Osteoblast (primary cell): ENCODE results near the gene ZNF513. TPM values are rescaled to one million over a fixed set of nuclear protein-coding genes. Genes with fewer than 3 reads are reported as not detected.

Experiments
- DNase-seq: peaks from one replicate; pipeline ENCODE4 v3.0.0; 2011; ENCODE audit warnings: low spot score, mixed read lengths; ENCODE audit not compliant: insufficient read length; ENCODE audit errors: missing footprints
- H2AFZ ChIP-seq: 2 replicates; pipeline ENCODE4 v1.6.0; 2011; ENCODE audit warnings: mild to moderate bottlenecking, low read length
- H3K27ac ChIP-seq: 2 replicates; pipeline ENCODE4 v1.5.1; 2011; ENCODE audit warnings: mild to moderate bottlenecking, low read depth, low read length, moderate library complexity
- H3K27me3 ChIP-seq: 2 replicates; pipeline ENCODE4 v1.6.0; 2012; ENCODE audit warnings: mild to moderate bottlenecking, control low read depth, inconsistent platforms, low read length, moderate library complexity; ENCODE audit not compliant: insufficient read depth
- H3K36me3 ChIP-seq: 2 replicates; pipeline ENCODE4 v1.5.1; 2011; ENCODE audit warnings: mild to moderate bottlenecking, low read length, control low read depth, moderate library complexity; ENCODE audit not compliant: insufficient read depth
- H3K4me1 ChIP-seq: 2 replicates; pipeline ENCODE4 v1.5.1; 2011; ENCODE audit warnings: mild to moderate bottlenecking, low read length, control low read depth, moderate library complexity; ENCODE audit not compliant: insufficient read depth
- H3K4me2 ChIP-seq: 2 replicates; pipeline ENCODE4 v1.6.0; 2011; ENCODE audit warnings: mild to moderate bottlenecking, low read length; ENCODE audit not compliant: insufficient read depth
- H3K4me3 ChIP-seq: fragments of 200-600 bp; sonication (generic); 3 replicates; pipeline ENCODE4 v1.5.1; 2012; ENCODE audit warnings: mild to moderate bottlenecking, low read length, inconsistent platforms; ENCODE audit not compliant: insufficient read depth
- H3K79me2 ChIP-seq: 2 replicates; pipeline ENCODE4 v1.6.0; 2012; ENCODE audit warnings: mild to moderate bottlenecking, low read length, control low read depth, inconsistent platforms; ENCODE audit not compliant: insufficient read depth
- H3K9me3 ChIP-seq: 2 replicates; pipeline ENCODE4 v1.5.1; 2011; ENCODE audit warnings: low read depth, low read length, control low read depth
- H4K20me1 ChIP-seq: 2 replicates; pipeline ENCODE4 v1.6.0; 2012; ENCODE audit warnings: mild to moderate bottlenecking, low read length, control low read depth; ENCODE audit not compliant: insufficient read depth
- total RNA-seq: library from RNA; depleted of rRNA; stranded (reverse); fragments of >200 nt; gene quantifications from 2 replicates; pipeline ENCODE4 v1.2.3, GENCODE V29; 2012
- TF ChIP-seq, protein P1 (sequence below): IDR thresholded peaks from 2 replicates; pipeline ENCODE4 v1.5.1; 2011; ENCODE audit warnings: mild to moderate bottlenecking, low read depth, low read length, moderate library complexity; ENCODE audit errors: extremely low read depth

Gene ZNF513
- total RNA-seq, 1 donor: 8.3 TPM

DNA sequence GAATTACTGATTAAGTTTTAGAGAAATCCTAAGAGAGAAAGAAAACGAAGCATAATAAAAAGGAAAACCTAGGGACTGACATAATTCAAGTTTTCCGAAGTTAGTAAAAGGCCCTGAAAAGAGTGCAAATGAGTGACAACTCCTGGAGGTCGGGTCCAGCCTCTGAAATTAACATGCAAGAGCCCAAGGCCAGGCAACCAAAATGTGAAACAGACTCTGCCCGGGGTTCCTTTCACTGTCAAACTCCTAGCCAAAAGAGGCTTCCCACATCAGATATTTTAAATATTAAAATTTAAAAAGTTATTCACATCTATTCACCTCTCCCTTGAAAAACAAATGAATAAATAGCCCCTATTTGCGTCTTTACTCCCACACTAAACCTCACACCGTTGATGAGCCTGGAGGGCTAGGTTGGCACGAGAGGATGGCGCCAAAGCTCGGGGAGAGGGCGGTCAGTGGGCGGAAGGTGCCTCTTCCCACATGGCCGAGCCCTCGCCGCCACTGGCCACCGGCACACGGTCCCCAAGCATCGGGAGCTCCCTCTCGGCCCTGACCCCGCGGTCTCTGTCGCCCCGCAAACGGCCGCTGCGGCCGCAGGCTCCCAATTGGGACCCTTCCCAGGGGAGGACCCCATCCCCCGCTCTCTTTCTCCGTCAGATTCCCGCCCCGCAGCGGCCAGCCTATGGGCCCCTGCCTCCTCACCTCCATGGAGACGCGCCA lies 28.2 kb upstream of the ZNF513 start:
- Histone ChIP-seq H3K4me1 (peaks cover 17% of the 10 kb centered on the region), H3K4me3 (peak overlapping the region; percentile 94), H3K27me3 (peaks cover 7% of the 10 kb centered on the region), H3K27ac (peak overlapping the region; percentile 68), H3K4me2 (peak overlapping the region; percentile 99), H2AFZ (peak overlapping the region; percentile 78), H4K20me1 (peaks cover 21% of the 10 kb centered on the region), H3K36me3 (peaks cover 13% of the 10 kb centered on the region), H3K79me2 (peaks cover 56% of the 10 kb centered on the region), H3K9me3 (no peaks in the 10 kb centered on the region)
- DNase-seq: peak; percentile 81
- TF ChIP-seq, protein P1, sequence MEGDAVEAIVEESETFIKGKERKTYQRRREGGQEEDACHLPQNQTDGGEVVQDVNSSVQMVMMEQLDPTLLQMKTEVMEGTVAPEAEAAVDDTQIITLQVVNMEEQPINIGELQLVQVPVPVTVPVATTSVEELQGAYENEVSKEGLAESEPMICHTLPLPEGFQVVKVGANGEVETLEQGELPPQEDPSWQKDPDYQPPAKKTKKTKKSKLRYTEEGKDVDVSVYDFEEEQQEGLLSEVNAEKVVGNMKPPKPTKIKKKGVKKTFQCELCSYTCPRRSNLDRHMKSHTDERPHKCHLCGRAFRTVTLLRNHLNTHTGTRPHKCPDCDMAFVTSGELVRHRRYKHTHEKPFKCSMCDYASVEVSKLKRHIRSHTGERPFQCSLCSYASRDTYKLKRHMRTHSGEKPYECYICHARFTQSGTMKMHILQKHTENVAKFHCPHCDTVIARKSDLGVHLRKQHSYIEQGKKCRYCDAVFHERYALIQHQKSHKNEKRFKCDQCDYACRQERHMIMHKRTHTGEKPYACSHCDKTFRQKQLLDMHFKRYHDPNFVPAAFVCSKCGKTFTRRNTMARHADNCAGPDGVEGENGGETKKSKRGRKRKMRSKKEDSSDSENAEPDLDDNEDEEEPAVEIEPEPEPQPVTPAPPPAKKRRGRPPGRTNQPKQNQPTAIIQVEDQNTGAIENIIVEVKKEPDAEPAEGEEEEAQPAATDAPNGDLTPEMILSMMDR: no peak

DNA sequence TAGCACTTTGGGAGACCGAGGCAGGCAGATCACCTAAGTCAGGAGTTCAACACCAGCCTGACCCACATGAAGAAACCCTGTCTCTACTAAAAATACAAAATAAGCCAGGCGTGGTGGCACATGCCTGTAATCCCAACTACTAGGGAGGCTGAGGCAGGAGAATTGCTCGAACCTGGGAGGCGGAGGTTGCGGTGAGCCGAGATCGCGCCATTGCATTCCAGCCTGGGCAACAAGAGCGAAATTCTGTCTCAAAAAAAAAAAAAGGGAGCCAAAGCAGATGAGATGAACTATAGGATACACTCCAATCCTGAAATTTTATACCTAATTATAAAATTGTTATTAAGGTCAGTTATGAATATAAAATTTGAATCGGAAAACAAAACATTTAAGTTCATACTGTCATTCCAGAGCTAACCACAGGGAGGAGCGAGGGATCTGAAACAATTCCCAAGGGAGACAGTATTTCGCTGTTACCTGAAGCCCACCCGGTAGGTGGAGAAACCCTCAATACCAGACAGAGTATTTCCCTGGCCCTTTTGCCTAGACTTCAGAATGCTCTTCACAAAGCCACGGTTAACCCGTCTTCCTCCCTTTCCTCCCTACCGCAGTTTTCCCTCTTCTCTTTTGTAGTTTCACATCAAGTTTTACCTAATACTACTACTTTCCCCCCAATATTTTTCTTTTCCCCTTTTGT lies 27.4 kb upstream of the ZNF513 start:
- Histone ChIP-seq H4K20me1 (peaks cover 23% of the 10 kb centered on the region), H2AFZ (no peak overlapping the region), H3K9me3 (no peaks in the 10 kb centered on the region), H3K27me3 (peaks cover 7% of the 10 kb centered on the region), H3K4me1 (peaks cover 17% of the 10 kb centered on the region), H3K79me2 (peaks cover 64% of the 10 kb centered on the region), H3K27ac (peak overlapping the region; percentile 68), H3K36me3 (peaks cover 13% of the 10 kb centered on the region), H3K4me2 (peak overlapping the region; percentile 99), H3K4me3 (peak overlapping the region; percentile 94)
- TF ChIP-seq, protein P1: peak; percentile 52
- DNase-seq: peak; percentile 80

DNA sequence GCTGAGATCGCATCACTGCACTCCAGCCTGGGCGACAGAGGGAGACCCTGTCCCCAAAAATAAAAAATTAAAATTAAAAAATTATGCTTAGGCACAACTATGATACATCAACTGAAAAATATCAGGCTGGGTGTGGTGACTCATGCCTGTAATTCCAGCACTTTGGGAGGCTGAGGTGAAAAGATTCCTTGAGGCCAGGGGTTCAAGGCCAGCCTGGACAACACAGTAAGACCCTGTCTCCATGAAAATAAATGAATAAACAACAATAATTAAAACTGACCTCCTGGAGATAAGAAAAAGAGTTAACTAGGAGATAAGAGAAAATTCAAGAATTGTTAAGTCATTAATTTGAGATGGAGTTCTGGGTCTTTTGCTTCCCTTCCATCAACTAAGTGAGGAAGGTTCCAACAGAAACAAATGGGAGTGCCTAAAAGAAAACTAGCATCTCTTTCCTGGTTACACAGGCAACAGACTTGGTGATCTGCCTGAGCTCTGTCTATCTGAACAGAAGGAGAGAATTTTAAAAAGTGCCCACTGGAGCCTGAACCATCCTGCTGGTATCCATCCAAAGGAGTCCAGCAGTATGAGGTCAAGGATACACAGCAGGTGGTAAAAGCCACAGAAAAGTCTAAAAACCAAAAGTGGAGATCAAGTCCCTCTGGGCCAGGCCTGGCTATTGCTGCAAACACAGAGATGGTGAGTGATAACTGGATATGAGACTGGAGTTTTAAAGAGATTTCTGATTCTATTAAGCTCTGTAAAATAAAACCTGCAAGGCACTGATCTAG lies 20.0 kb upstream of the ZNF513 start:
- Histone ChIP-seq H3K9me3 (no peaks in the 10 kb centered on the region), H3K27ac (peak overlapping the region; percentile 1), H3K79me2 (peaks cover 99% of the 10 kb centered on the region), H2AFZ (no peak overlapping the region), H3K4me1 (no peaks in the 10 kb centered on the region), H3K4me3 (no peak overlapping the region), H3K36me3 (peaks cover 10% of the 10 kb centered on the region), H4K20me1 (peaks cover 14% of the 10 kb centered on the region), H3K27me3 (no peaks in the 10 kb centered on the region), H3K4me2 (no peak overlapping the region)
- TF ChIP-seq, protein P1: no peak
- DNase-seq: no peak

DNA sequence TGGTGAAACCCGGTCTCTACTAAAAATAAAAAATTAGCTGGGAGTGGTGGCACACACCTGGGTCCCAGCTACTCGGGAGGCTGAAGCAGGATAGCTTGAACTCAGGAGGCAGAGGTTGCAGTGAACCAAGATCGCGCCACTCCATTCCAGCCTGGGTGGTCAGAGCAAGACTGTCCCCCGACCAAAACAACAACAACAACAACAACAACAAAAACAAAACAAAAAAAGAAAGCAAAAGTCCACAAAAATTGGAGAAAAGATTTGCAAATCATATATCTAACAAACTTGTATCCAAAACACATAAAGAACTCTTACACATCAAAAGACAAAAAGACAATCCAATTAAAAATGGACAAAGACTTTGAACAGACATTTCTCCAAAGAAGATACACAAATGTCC lies 18.4 kb upstream of the ZNF513 start:
- H4K20me1 ChIP-seq: peaks cover 14% of the 10 kb centered on the region
- H3K4me2 ChIP-seq: no peak overlapping the region
- H3K4me1 ChIP-seq: no peaks in the 10 kb centered on the region
- H3K27ac ChIP-seq: no peak overlapping the region
- DNase-seq: no peak
- no peaks in the 10 kb centered on the region for H3K27me3 ChIP-seq
- H3K79me2 ChIP-seq: peaks cover 98% of the 10 kb centered on the region
- H3K36me3 ChIP-seq: peaks cover 4% of the 10 kb centered on the region
- H3K9me3 ChIP-seq: no peaks in the 10 kb centered on the region
- TF ChIP-seq, protein P1: no peak
- no peak overlapping the region for H3K4me3 ChIP-seq
- H2AFZ ChIP-seq: no peak overlapping the region
